EH (cell line): ENCODE results near the gene HNRNPA0.

Experiments used
- DNase-seq: peaks from one replicate; pipeline ENCODE4 v3.0.0-alpha.2; 2015; ENCODE audit warnings: low read depth

HNRNPA0 gene

DNA sequence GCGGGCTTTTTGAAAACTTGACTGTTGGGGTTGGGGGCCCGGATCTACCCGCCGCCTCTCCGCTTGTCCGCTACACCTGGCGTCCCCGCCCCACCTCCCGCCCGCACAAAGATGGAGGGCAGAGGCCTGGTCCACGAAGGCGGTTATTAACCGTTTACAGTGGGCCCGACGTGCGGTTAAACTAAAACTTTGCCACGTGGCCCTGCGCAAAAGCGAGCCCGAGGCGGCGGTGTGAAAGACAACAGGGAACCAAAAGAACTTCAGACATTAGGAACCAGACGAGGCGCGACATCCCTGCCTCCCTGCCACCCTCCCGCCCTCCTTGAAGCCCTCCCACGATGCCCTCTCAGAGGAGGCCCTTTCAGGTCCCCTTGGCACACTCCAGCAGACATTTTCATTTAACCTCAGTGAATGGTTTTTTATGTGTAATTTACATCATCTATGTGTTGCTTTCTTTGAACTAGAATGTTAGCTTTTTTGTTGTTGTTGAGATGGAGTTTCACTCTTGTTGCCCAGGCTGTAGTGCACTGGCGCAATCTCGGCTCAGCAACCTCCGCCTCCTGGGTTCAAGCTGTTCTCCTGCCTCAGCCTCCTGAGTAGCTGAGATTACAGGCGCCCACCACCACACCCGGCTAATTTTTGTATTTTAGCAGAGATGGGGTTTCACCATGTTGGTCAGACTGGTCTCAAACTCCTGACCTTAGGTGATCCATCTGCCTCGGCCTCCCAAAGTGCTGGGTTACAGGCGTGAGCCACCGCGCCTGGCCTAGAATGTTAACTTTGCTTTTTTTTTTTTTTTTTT lies 999 bp upstream of the HNRNPA0 start:
- no peak for DNase-seq

DNA sequence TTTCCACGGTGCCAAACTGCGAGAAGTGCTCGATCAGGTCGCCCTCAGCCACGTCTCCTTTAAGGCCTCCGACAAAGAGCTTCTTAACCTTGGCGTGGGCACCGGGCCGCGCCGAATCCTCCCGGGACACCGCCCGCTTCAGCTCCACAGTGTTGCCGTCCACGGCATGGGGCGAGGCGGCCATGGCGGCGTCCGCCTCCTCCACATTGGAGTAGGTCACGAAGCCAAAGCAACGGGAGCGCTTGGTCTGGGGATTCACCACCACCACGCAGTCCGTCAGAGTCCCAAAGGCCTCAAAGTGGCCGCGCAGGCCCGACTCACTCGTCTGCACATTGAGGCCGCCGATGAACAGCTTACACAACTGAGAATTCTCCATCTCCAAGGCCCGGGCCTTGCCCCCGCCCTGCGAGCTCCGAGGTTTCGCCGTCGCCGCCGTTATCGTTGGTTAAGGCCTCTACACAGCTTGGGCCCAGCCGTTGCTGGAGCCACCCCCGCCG lies 424 bp downstream of the HNRNPA0 start:
- no peak for DNase-seq

DNA sequence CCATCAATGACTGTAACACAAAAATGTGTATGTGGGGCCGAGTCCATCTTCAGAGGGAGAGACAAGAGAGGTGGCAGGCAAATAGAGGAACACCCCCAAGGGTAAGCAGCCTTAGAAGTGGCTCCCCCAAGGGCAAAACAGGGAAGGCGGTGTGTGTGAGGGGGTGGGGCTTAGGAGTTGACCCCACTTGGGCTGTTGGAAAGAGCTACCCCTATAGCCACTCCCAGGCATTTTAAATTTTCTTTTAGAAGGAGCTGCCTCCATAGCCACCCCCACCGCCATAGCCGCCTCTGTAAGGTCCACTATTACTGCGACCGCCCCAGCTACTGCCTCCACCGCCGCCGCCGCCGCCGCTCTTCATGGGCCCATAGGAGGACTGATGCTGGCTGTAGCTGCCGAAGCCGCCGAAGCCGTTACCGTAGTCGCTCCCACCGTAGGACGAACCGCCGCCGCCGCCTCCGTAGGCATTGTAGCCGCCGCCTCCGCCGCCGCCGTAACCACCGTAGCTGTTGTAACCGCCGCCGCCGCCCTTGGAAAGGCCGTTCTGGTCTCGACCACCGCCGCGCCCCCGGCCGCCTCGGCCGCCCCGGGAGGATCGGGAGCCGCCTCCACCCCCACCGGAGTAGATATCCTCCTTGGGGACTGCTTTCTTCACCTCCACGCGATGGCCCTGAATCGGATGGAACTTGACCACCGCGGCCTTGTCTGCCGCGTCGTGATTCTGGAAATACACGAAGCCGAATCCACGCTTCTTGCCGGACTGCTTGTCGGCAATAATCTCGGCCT lies 1.1 kb downstream of the HNRNPA0 start:
- DNase-seq = peak; percentile 42

DNA sequence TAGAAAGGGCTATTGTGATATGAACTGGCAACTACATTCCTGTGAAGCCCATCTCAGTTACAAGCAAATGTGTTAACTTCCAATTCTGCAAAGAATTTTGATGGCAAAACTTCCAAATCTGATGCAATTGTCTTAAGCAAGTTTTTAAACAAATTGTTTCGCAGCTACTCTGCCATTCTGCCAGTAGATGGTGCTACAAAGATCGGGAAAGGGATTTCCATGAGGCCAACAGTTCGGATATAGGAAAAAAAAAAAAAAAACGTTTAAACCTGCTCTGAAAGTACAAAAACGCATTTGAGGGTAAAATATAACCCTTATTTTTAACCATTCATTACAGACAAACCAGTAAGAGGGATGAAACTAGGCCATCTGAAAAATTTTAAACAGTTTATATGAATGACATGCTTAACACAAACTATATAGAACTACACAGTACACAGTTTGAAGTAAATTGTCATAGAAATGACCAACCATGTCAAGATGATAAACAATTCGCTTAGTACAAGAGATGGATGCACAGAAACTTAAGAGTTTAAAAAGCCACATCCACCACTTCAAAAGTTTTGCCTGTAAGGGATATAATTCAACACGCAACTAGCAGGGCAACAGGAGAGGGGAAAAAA lies 2.2 kb downstream of the HNRNPA0 start:
- DNase-seq = peak; percentile 78

DNA sequence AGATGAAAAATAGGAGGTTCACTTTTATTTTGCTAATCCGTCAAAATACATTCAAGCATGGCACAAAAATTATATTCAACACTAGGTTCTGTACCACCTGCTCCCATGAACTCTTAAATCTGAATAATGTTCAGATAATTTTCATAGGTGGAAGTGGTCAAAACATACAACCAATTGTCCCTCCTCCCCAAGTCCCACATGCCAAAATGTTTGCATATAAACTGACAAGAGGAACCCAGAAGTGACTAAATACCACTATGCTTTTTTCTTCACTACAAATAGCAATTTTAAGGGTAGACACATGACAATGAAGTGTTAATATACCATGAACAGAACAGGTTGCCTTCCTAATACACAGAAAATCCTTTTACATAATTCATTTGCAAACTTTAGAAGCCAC lies 3.7 kb downstream of the HNRNPA0 start:
- no peak for DNase-seq

DNA sequence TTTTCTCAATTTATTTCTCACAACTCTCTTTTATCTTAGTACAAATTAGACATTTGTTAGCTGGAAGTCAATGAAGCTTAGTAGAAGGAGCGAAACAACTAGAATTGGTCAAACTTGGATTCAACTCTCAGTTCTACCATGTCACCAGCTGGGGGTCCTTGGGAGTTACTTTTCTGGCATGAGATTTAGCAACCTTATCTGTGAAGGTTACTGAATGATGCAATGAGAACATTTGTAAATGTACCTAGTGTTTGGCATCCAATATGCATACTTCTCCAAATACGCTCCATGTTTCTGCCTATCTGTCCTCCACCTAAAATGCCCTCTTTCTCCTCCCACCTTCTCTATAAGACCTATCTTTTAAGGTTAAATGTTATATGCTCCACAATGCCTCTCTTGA lies 6.3 kb downstream of the HNRNPA0 start:
- no peak for DNase-seq

DNA sequence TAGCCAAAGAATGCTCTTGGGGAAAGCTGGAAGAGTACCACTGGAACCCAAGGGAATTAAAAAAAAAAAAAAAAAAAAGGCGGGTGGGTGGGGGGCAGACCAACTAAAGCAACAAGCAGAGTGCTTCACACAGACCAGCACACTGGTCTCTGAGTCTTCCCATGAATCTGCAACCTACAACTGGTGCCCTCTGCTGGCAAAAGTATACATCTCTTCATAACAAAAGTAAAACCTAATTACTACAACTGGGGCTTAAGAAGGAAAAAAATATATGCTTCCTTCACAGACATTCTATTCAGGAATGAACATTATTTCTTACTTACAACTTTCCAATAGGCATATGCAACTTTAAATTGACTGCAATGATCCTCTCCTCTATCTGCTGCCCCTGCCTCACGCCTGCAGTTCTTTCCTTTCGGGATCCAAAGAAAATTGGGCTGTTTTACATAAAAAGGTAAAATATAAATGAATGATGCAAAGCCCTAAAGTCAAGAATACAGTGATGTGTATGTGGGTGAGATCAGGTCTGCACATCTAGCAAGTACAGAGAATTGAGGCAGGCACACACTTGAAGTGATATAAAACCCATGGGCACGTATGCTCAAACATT lies 11.0 kb downstream of the HNRNPA0 start:
- peak; percentile 75 for DNase-seq

DNA sequence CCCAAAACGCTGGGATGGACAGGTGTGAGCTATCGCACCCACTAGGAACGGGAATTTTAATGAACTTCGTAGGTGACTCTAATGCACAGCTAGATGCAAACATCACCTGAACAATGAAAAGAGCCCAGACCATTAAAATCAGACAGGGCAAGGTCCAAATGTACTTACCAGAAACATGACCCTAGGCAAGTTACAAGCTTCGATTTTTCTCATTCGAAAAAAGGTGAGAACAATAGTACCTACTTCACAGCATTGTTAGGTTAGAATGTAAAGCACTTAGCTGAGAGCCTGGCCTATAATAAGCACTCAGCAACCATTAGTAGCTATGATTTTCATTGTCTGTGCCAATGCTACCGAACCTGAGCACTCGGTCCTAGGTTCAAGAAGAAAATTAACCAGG lies 12.4 kb downstream of the HNRNPA0 start:
- DNase-seq = no peak

DNA sequence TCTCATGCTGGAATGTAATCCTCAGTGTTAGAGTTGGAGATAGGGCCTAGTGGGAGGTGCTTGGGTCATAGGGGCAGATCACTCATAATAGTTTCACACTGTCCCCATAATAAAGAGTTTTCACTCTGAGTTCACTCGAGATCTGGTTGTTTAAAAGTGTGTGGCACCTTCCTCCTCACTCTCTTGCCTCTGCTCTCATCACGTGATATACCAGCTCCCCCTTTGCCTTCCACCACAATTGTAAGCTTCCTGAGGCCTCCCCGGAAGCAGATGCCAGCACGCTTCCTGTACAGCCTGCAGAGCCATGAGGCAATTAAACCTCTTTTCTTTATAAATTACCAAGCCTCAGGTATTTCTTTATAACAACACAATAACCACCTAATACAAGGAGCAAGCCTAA lies 14.4 kb downstream of the HNRNPA0 start:
- no peak for DNase-seq

DNA sequence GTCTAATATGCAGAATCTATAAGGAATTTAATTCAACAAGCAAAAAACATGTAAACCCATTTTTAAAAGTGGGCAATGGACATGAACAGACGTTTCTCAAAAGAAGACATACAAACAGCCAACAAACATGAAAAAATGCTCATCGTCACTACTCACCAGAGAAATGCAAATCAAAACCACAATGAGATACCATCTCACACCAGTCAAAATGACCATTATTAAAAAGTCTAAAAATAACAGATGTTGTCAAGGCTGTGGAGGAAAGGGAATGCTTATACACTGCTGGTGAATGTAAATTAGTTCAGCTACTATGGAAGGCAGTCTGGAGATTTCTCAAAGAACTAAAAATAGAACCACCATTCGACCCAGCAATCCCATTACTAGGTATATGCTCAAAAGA lies 15.2 kb downstream of the HNRNPA0 start:
- DNase-seq = peak; percentile 68

DNA sequence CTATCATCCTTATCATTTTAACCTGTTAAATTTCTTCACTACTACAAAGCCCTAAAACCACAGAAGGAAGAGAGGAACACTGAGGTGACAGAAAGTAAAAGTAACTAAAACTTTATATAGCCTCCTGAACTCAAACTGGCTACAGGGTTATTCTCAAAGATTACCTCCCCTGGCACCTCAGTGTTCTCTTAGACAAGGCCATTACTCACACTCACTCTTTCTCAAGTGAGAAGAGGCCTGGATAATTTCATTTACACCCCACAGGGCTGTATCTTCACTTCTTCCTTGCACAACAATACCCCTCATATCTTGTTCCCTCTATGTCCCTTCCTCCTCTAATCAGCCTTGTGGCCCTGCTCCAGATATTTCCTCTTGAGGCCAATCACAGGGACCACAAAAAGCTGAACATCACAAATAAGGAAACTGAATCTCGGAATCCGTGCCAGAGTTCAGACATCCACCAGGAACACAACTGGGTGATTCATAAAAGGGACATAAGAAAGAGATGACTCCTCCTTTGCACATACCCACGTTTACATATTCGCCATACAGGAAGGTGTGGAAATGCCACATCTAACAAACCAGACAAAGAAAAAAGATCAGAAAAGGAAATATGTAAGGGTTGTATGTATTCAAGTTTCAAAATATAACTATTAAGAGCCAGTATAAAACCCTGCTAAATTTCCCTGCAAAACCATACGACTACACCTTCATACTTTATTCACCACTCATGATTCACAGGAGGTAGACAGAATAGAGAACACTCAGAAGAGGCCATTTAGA lies 16.6 kb downstream of the HNRNPA0 start:
- DNase-seq = peak; percentile 54

DNA sequence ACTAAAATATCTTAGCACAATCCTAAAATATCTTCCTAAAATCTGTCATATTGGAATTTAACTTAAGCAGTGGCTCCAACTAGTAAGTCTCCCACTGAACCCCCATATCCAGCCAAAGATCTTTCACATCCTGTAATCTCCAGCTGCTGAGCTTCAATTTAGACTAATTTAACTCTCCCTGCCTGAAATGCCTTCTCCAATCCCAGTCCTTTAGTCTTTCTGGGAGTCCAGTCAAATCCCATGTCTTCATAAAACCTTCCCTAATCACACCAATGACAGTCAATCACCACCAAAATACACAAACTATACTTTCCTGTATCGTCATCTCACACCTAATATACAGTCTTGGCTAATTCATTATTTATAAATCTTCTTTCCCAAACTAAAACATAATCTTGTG lies 17.7 kb downstream of the HNRNPA0 start:
- no peak for DNase-seq

DNA sequence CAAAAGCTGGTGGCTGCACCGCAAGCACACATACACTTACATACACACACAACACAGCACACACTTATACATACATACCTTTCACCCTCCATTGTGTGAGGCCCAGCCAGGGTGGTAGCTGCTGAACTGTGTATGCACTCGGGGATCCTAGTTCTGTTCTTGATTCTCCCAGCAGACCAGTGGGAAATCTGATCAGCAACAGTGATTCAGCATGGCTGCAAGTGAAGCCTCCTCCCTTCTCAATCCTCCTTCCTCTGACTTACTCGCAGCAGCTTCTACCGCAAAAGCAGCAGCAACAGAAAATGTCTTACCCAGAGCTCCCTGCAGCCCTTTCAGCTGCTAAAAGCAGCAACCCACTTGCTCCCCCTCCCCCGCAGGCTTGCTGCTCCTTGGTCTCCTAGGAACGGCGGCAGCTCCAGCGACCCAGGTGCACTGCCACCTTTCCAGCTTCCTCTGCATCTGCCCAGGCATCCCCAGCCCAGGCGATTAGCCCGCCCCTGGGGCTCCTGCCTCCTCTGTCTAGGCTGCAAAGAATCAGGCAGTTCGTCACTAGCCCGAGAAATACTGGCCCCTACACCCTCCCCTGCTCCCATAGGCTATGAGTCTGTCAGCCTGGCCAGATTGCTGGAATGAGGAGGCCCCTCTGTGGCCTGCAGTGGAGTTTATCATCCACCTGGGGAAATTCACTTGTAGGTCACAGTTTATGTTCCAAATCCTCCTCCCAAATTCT lies 18.4 kb downstream of the HNRNPA0 start, which contains the start of gene KLHL3:
Gene KLHL3, minus strand, starts transcription at position 535 of the 730 bp plus-strand sequence. Its CDS starts 443 bp downstream, at position 92.
- DNase-seq = peak; percentile 54

DNA sequence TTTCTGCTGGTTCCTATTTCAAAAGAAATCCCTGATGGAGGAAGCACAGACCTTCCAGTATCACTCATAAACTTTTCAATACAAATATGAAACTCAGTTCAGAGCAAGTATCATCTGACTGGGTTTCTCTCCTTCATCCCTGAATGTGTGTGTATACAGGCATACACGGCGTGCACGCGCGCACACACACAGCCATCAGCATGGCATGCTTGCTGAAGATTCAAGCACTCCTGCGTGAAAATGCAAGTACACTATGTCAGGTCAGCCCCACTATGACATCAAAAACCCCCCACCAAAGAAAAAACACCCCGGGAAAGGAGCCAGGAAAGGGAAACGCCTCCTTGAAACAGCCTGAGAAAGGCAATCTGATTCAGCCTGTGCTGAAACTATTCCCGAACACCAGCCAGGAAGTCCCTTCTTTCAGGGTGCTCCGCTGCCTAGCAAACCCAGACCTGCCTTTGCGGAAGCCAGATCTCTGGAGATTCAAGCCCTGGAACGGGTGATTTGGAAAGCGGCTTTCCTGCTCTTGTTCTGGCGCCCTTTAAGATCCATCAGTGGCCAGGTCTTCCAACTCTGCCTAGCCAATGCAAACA lies 19.1 kb downstream of the HNRNPA0 start:
- peak; percentile 63 for DNase-seq

DNA sequence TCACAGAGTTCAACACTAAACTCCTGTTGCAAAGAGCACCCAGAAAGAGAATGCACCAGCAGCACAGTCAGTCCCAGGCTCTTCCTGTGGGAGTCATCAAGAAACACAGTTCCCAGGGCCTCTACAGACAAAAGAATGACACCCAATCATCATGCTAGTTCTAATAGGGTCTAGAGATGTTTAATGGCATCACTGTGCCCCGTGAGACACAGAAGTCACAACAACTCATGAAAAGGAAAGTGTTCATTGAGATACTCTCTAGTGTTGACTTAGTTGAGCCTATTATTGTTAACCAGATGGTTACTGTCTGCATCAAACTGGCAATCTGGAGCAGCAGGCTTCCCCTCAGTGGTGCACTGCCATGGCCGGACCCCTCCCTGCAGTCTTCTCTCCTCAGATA lies 19.8 kb downstream of the HNRNPA0 start:
- DNase-seq = peak; percentile 44

DNA sequence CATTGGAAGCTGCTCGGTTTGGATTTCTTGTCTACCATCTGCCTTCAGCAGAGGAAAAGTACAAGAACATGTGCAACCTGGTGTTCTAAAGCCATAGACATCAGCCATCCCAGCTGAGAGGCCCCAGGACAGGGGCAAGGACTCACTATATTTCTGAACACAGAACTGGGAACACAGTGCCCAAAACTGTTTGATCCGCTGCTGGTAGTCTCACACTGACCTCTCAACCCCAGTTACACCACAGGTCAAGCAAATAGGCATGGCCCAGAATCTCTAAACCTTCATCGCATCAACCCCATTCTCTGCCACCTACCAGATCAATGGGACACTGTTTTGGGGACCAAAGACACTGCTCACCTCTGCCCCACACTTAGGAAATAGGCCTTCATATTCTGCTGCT lies 20.2 kb downstream of the HNRNPA0 start:
- no peak for DNase-seq

DNA sequence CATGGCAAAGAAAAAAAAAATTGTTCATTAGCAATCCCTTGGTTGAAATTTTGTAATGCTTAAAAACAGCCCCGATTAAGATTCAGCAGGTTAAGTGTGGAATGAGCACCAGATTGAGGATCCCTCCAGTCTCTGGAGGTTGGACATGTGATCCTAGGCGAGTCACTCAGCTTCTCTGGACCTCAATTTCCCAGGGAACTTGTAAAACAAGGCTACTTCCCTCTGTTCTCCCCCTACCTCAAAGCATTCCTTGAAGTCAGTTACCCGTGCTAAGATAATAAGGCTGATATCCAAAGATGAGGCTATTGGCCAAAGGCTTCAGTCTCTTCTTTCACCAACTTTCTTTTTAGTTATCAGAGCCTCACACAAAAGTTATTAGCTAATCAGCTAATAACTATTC lies 21.2 kb downstream of the HNRNPA0 start:
- no peak for DNase-seq

DNA sequence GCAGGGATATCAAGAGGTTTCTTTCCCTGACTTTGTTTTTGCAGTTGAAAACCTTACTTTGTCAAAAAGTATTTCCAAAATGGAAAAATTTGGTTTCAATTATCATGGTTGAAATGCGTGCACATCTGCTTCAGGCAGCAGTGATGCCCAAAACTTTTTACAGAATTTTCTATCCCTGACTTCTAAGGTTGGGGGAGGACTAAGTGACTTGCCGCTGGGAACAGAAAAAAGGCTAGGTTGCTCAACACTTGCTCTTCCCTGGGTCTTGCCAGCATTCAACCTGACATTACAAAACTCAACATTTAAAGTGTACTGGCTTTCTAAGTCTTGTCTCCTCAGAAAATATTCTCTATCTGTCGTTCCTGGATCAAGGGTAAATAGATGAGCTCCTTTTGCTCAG lies 23.0 kb downstream of the HNRNPA0 start:
- DNase-seq = peak; percentile 43

DNA sequence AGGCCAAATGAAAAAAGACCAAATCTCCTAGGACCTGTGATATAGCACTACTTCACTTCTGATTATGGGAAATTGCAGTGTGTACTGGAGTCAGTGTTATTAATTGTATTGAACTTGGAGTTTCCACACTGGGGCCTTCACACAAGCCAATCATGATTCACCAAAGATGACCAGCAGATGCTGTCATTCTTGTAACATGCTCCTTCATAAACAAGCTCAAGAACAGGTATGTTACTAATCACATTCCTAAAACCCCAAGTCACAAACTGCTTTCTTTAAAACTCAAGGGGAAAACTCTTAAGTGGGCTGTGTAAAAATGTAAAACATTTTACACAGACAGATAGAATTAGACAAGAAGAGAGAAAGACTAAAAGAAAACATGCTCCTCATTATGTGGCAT lies 23.8 kb downstream of the HNRNPA0 start:
- DNase-seq = peak; percentile 61

DNA sequence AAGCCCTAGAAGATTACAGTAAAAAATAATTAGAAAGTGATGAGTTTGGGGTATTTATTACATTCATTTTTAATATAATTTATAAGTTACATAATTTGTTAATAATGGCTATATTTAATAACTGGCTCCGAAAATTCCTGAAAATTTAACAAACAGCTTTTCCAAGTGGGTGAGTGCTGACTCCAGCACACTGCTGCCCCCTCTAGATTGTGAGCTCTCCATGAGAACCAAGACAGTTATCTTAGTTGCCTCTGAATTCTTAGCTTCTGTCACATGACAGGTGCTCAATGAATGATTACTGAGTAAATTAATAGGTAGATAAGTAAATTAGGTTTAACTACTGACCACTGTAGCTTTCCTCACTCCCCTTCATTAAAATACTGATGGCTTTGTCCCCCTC lies 26.1 kb downstream of the HNRNPA0 start:
- DNase-seq = no peak
